Endothelial cell of umbilical vein (primary cell): Measurements from ENCODE around the gene TBX21. TPM values are rescaled to one million over a fixed set of nuclear protein-coding genes. Genes with fewer than 3 reads are reported as not detected.

Experiments
- BruUV-seq: library from RNA; stranded (reverse); fragments of 400-500 nt; replicated peaks from 2 replicates; lab custom pipeline; 2021; lab: Mats Ljungman, UMichigan
- CTCF ChIA-PET: fragments of 300-600, 350-600 bp; sonication (Branson Sonifier 250); formaldehyde crosslinking; loops from one replicate; lab custom pipeline; 2021; ENCODE audit warnings: antibody characterized with exemption, inconsistent platforms; lab: Charles Lee
- POLR2A ChIA-PET: fragments of 300-600, 350-600 bp; sonication (Branson Sonifier 250); formaldehyde crosslinking; loops from one replicate; lab custom pipeline; 2021; ENCODE audit warnings: antibody characterized with exemption, inconsistent platforms; lab: Charles Lee
- DNase-seq: peaks from one replicate; pipeline ENCODE4 v3.0.0-alpha.2; 2011; ENCODE audit warnings: low read depth, low spot score
- FAIRE-seq: peaks from 2 replicates; lab custom pipeline; 2011; peaks lifted over from hg19 to GRCh38; lab: Jason Lieb, UNC
- H2AFZ ChIP-seq: 2 replicates; pipeline ENCODE4 v1.6.0; 2012; ENCODE audit warnings: low read depth, low read length, control low read depth, inconsistent platforms
- H3K27ac ChIP-seq: 2 replicates; pipeline ENCODE4 v1.5.1; 2011; ENCODE audit warnings: low read depth, mild to moderate bottlenecking, control low read depth, low read length, moderate library complexity; ENCODE audit not compliant: insufficient read depth
- H3K27me3 ChIP-seq, 2 experiments: 2 replicates each; pipeline versions ENCODE4 v1.6.0 to v1.6.1; 2011; ENCODE audit warnings: low read length in 2 of 2, mixed read lengths in 1 of 2; ENCODE audit not compliant: control insufficient read depth in 2 of 2, insufficient read depth in 2 of 2
- H3K36me3 ChIP-seq, 2 experiments: 2 replicates in 1 of 2; 3 replicates in 1 of 2; pipeline ENCODE4 v1.5.1; 2011; ENCODE audit warnings: low read length in 2 of 2, mild to moderate bottlenecking in 1 of 2, moderate library complexity in 1 of 2; ENCODE audit not compliant: control insufficient read depth in 2 of 2, insufficient read depth in 2 of 2; ENCODE audit errors: extremely low read depth in 1 of 2
- H3K4me1 ChIP-seq: 3 replicates; pipeline ENCODE4 v1.5.1; 2011; ENCODE audit warnings: mild to moderate bottlenecking, low read length; ENCODE audit not compliant: control insufficient read depth, insufficient read depth; ENCODE audit errors: extremely low read depth
- H3K4me2 ChIP-seq: 2 replicates; pipeline ENCODE4 v1.6.1; 2011; ENCODE audit warnings: low read length, control low read depth, mixed read lengths; ENCODE audit not compliant: insufficient read depth
- H3K4me3 ChIP-seq, 3 experiments: fragments of 200-600 bp in 1 of 3; sonication (generic), shearing (Covaris generic) in 1 of 3; replicated peaks in 1 of 3; 2 replicates each; pipeline ENCODE4 v1.5.1; 2011 to 2016; ENCODE audit warnings: control low read depth in 3 of 3, low read length in 3 of 3, mild to moderate bottlenecking in 2 of 3, inconsistent platforms in 1 of 3, low read depth in 1 of 3, moderate library complexity in 1 of 3; ENCODE audit not compliant: insufficient read depth in 1 of 3
- H3K79me2 ChIP-seq: 2 replicates; pipeline ENCODE4 v1.6.0; 2012; ENCODE audit warnings: low read length, inconsistent platforms; ENCODE audit not compliant: control insufficient read depth, insufficient read depth
- H3K9ac ChIP-seq: replicated peaks from 2 replicates; pipeline ENCODE3; 2011; ENCODE audit warnings: low read length, control low read depth; ENCODE audit not compliant: insufficient read depth; ENCODE audit errors: extremely low read depth
- H3K9me1 ChIP-seq: replicated peaks from 3 replicates; pipeline ENCODE4 v1.6.0; 2011; ENCODE audit warnings: mild to moderate bottlenecking, low read length; ENCODE audit not compliant: control insufficient read depth, insufficient read depth; ENCODE audit errors: extremely low read depth
- H3K9me3 ChIP-seq: replicated peaks from 2 replicates; pipeline ENCODE4 v1.5.1; 2012; ENCODE audit warnings: low read length, inconsistent platforms; ENCODE audit not compliant: control insufficient read depth, insufficient read depth
- H4K20me1 ChIP-seq: replicated peaks from 2 replicates; pipeline ENCODE3; 2011; ENCODE audit warnings: mild to moderate bottlenecking, low read length; ENCODE audit not compliant: control insufficient read depth, insufficient read depth; ENCODE audit errors: extremely low read depth
- CTCF ChIP-seq, 2 donors: IDR thresholded peaks; 1 replicate in 1 of 2; 2 replicates in 1 of 2; pipeline ENCODE4 v1.5.1; 2011; ENCODE audit warnings: low read length in 2 of 2, mild to moderate bottlenecking in 2 of 2, moderate library complexity in 2 of 2, control low read depth in 1 of 2, inconsistent platforms in 1 of 2, low read depth in 1 of 2; ENCODE audit not compliant: insufficient read depth in 1 of 2; ENCODE audit errors: extremely low read depth in 1 of 2
- EZH2 ChIP-seq: IDR thresholded peaks from 2 replicates; pipeline ENCODE4 v1.6.1; 2012; ENCODE audit warnings: borderline replicate concordance, low read depth, mild to moderate bottlenecking, moderate library complexity, low read length, inconsistent platforms; ENCODE audit not compliant: severe bottlenecking
- FOS ChIP-seq: IDR thresholded peaks from 2 replicates; pipeline ENCODE4 v1.6.1; 2011; ENCODE audit warnings: mild to moderate bottlenecking, low read length, moderate library complexity, borderline replicate concordance; ENCODE audit not compliant: insufficient read depth
- JUN ChIP-seq: IDR thresholded peaks from 2 replicates; pipeline ENCODE4 v1.6.1; 2011; ENCODE audit warnings: borderline replicate concordance, low read depth; ENCODE audit not compliant: insufficient read length, insufficient read depth
- MAX ChIP-seq: IDR thresholded peaks from 2 replicates; pipeline ENCODE4 v1.6.1; 2011; ENCODE audit not compliant: insufficient read depth, insufficient read length
- MYC ChIP-seq: IDR thresholded peaks from one replicate; pipeline ENCODE4 v1.6.1; 2011; ENCODE audit warnings: mild to moderate bottlenecking, low read depth, low read length
- POLR2A ChIP-seq: IDR thresholded peaks from 2 replicates; pipeline ENCODE4 v1.6.1; 2012; ENCODE audit warnings: low read depth, mild to moderate bottlenecking, control low read depth, low read length
- POLR2AphosphoS5 ChIP-seq: IDR thresholded peaks from 2 replicates; pipeline ENCODE4 v1.6.1; 2012; ENCODE audit warnings: low read depth, mild to moderate bottlenecking, control low read depth, low read length, moderate library complexity; ENCODE audit not compliant: insufficient read depth
- dilution Hi-C: fragments of 300-500 bp; cut with MboI; formaldehyde crosslinking; loops from one replicate; pipeline ENCODE4 v1.15.0; 2019; ENCODE audit warnings: low sequenced_read_pairs; ENCODE audit not compliant: extremely low pct_ligation_motif_present
- intact Hi-C: fragments of 100-400 bp; cut with micrococcal nuclease; formaldehyde crosslinking; loops from one replicate; pipeline ENCODE4 v1.10.0; 2022
- polyA plus RNA-seq, 4 experiments: library from polyadenylated mRNA; depleted of rRNA in 3 of 4; stranded (reverse) in 3 of 4; unstranded in 1 of 4; fragments of >200 nt; gene quantifications; 2 replicates each; pipeline versions ENCODE4 v1.2.1 to v1.2.3, GENCODE V29; 2011 to 2012; ENCODE audit warnings: missing spikeins in 1 of 4
- total RNA-seq: library from RNA; stranded (reverse); gene quantifications from 2 replicates; pipeline ENCODE4 v1.2.3, GENCODE V29; 2021

The TBX21 gene
- total and polyA plus RNA-seq, 2 donors (not counting 3 experiments of a cell fraction or from before 2014, with no cell fraction given): not detected

- Histone ChIP-seq H3K4me3 (no peak overlapping the region), H3K9ac (no peak overlapping the region), H4K20me1 (no peaks in the 10 kb centered on the region), H3K9me1 (no peaks in the 10 kb centered on the region), H3K27ac (no peak overlapping the region), H3K79me2 (no peaks in the 10 kb centered on the region), H3K27me3 (peaks cover 3 to 9% of the 10 kb centered on the region in 2 experiments), H2AFZ (no peak overlapping the region), H3K9me3 (no peaks in the 10 kb centered on the region), H3K4me2 (no peak overlapping the region), H3K36me3 (no peaks in the 10 kb centered on the region), H3K4me1 (no peaks in the 10 kb centered on the region)
- dilution Hi-C loops (no loop called here), intact Hi-C loops (no loop called here)
- no peak for TF ChIP-seq MYC
- TF ChIP-seq EZH2: no peak
- TF ChIP-seq JUN: no peak
- TF ChIP-seq POLR2A: no peak
- no peak for TF ChIP-seq CTCF (IDR thresholded peaks at IDR 0.05; ENCODE audit: extremely low read depth in 1 of 2, insufficient read depth in 1 of 2, low read depth in 1 of 2, low read length in 2 of 2)
- no peak for TF ChIP-seq MAX
- TF ChIP-seq FOS: no peak
- TF ChIP-seq POLR2AphosphoS5: no peak
- FAIRE-seq: no peak
- ChIA-PET POLR2A (no interaction called here), CTCF (no interaction called here)
- no TSS peak for BruUV-seq
- no peak for DNase-seq
These were observed 29.7 kb downstream of the TBX21 start for GRCh38 chr17:47762728-47763127.
